Chondrocyte (in vitro differentiated cells): ENCODE results near the gene TMEM235. TPM values are rescaled to one million over a fixed set of nuclear protein-coding genes. Genes with fewer than 3 reads are reported as not detected.
"Not testable (repeated sequence)": the region's sequence is repeated elsewhere in the genome, so short reads cannot be mapped to it uniquely, and the experiment has no call there.

Experiments
- DNase-seq: peaks from one replicate; pipeline ENCODE4 v3.0.0; 2021; ENCODE audit warnings: mixed read lengths, low spot score
- H3K27ac Mint-ChIP-seq: one replicate; pipeline ENCODE4 v1.8.0; 2021; ENCODE audit warnings: mild to moderate bottlenecking, moderate library complexity, mixed read lengths; ENCODE audit not compliant: unreplicated experiment
- H3K27me3 Mint-ChIP-seq: 2 replicates; pipeline ENCODE4 v1.8.0; 2021; ENCODE audit warnings: low read depth, mixed read lengths
- H3K36me3 Mint-ChIP-seq: 2 replicates; pipeline ENCODE4 v1.8.0; 2021; ENCODE audit warnings: low read depth, mixed read lengths
- H3K4me1 Mint-ChIP-seq: 2 replicates; pipeline ENCODE4 v1.8.0; 2021; ENCODE audit warnings: low read depth, mild to moderate bottlenecking, mixed read lengths
- H3K4me3 Mint-ChIP-seq: one replicate; pipeline ENCODE4 v1.8.0; 2021; ENCODE audit warnings: mild to moderate bottlenecking, moderate library complexity, mixed read lengths; ENCODE audit not compliant: unreplicated experiment
- H3K9me3 Mint-ChIP-seq: 2 replicates; pipeline ENCODE4 v1.8.0; 2021; ENCODE audit warnings: low read depth, mixed read lengths
- total RNA-seq: library from RNA; stranded (reverse); gene quantifications from 3 replicates; pipeline ENCODE4 v1.2.1, GENCODE V29; 2021
- TF ChIP-seq, protein P1 (sequence below): fragments of 200-600 bp; sonication (generic); IDR thresholded peaks from 2 replicates; pipeline ENCODE4 v1.5.0; 2021; ENCODE audit warnings: antibody characterized with exemption, mild to moderate bottlenecking, moderate library complexity

TMEM235 gene
- total RNA-seq, 1 donor from 2014 or later: not detected

DNA sequence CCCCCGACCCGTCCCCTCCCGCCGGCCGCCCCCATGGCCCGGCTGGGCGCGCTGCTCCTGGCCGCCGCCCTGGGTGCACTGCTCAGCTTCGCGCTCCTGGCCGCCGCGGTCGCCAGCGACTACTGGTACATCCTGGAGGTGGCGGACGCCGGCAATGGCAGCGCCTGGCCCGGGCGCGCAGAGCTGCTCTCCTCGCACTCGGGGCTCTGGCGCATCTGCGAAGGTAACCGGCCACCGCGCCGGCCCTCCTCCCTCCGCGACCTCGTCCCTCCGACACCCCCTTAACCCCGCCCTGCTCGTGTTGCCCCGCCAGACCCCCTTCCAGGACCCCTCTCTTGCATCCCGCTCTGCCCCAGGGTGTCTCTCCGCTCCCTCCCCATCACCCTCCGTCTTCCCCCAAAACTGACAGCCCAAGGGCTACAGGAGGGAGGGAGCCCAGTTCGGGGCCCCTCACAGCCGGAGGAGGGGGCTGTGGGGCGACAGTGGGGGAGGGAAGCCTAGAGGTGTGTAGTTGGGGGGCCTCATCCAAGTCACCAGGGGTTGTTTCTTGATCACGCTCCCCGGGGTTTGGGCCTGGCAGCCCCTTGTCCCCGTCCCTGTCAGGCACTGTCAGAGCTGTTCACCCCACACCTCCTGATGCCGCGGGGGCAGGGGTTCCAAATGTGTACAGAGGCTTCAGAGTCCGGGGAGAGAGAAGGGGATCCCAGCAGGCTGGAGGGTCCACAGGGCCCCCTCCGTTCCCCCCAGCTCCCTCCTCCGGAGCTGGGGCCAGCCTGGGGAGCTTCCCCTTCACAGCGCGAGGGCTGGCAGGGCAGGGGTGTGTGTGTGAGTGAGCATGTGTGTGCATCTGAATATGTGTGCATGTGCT, 794 bp downstream of the TMEM235 start:
- H3K27ac Mint-ChIP-seq: no peak overlapping the region
- no peak for DNase-seq
- no peaks in the 10 kb centered on the region for H3K36me3 Mint-ChIP-seq
- TF ChIP-seq, protein P1, sequence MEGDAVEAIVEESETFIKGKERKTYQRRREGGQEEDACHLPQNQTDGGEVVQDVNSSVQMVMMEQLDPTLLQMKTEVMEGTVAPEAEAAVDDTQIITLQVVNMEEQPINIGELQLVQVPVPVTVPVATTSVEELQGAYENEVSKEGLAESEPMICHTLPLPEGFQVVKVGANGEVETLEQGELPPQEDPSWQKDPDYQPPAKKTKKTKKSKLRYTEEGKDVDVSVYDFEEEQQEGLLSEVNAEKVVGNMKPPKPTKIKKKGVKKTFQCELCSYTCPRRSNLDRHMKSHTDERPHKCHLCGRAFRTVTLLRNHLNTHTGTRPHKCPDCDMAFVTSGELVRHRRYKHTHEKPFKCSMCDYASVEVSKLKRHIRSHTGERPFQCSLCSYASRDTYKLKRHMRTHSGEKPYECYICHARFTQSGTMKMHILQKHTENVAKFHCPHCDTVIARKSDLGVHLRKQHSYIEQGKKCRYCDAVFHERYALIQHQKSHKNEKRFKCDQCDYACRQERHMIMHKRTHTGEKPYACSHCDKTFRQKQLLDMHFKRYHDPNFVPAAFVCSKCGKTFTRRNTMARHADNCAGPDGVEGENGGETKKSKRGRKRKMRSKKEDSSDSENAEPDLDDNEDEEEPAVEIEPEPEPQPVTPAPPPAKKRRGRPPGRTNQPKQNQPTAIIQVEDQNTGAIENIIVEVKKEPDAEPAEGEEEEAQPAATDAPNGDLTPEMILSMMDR: no peak
- H3K4me1 Mint-ChIP-seq: no peaks in the 10 kb centered on the region
- no peaks in the 10 kb centered on the region for H3K9me3 Mint-ChIP-seq
- H3K4me3 Mint-ChIP-seq: peak overlapping the region; percentile 36
- H3K27me3 Mint-ChIP-seq: peaks cover 21% of the 10 kb centered on the region

DNA sequence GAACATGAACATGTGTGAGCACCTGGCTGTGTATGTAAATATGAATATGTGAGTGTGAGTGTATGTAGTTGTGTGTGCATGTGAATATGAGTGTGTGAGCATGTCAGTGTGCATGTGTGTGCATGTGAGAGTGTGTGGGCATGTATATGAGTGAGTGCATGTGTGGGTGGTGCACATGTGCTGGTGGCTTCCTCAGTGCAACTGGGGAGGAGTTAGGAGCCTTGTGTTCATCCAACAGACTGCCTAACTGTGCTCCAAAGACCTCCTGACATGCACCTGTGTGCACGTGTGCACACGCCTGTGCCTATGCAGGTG, 1.4 kb downstream of the TMEM235 start:
- H3K27ac Mint-ChIP-seq: no peak overlapping the region

DNA sequence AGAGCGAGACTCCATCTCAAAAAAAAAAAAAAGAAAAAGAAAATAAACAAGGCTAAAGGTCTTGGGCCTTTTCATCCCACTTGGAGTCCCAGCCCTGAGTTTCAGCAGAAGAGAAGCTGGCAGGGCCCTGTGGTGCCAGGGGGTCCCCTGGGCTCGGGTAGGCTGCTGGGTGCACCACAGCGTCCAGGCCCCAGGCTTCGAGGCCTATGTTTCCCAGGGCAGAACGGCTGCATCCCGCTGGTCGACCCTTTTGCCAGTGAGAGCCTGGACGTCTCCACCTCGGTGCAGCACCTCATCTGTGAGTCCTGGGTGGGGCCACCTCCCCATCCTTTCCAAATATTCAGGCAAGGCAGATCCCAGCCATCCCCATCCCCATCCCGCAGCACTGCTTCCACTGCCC, 2.2 kb downstream of the TMEM235 start:
- no peak overlapping the region for H3K27ac Mint-ChIP-seq
- no peak overlapping the region for H3K4me3 Mint-ChIP-seq
- TF ChIP-seq, protein P1: no peak
- no peak for DNase-seq
- H3K4me1 Mint-ChIP-seq: no peaks in the 10 kb centered on the region
- no peaks in the 10 kb centered on the region for H3K9me3 Mint-ChIP-seq
- no peaks in the 10 kb centered on the region for H3K36me3 Mint-ChIP-seq
- peaks cover 21% of the 10 kb centered on the region for H3K27me3 Mint-ChIP-seq

More for the DNA sequence above, 1.4 kb downstream of the TMEM235 start:
- DNase-seq: no peak
- Mint-ChIP-seq H3K36me3 (no peaks in the 10 kb centered on the region), H3K4me3 (no peak overlapping the region), H3K9me3 (no peaks in the 10 kb centered on the region), H3K4me1 (no peaks in the 10 kb centered on the region), H3K27me3 (peaks cover 21% of the 10 kb centered on the region)
- TF ChIP-seq, protein P1: no peak

DNA sequence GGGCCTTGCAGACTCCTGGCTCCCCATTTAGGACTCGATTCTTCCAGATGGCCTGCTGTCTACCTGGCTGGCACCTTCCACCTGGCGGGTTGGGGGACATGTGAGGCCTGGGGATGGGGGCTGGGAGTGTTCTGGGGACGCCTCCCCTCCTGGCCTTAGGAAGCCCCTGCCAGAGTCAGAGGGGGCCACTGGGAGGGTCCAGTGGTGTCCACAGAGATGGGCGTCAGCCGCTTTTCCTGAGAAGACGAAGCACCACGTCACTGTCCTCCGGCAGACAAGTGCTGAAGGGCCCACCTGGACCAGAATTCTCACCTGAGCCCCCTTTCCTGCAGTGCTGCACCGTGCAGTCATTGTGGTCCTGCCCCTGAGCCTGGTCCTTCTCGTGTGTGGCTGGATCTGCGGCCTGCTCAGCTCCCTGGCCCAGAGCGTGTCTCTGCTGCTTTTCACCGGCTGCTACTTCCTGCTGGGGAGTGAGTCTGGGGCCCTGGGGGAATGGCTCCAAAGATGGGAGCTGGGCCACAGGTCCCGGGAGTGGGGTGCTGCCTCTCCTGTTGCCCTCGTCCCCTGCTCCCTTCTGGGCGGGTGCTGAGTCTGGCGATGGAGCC, 2.9 kb downstream of the TMEM235 start:
- H3K27ac Mint-ChIP-seq: no peak overlapping the region
- no peaks in the 10 kb centered on the region for H3K9me3 Mint-ChIP-seq
- no peaks in the 10 kb centered on the region for H3K4me1 Mint-ChIP-seq
- H3K4me3 Mint-ChIP-seq: no peak overlapping the region
- no peak for DNase-seq
- no peaks in the 10 kb centered on the region for H3K36me3 Mint-ChIP-seq
- peaks cover 21% of the 10 kb centered on the region for H3K27me3 Mint-ChIP-seq
- TF ChIP-seq, protein P1: no peak

DNA sequence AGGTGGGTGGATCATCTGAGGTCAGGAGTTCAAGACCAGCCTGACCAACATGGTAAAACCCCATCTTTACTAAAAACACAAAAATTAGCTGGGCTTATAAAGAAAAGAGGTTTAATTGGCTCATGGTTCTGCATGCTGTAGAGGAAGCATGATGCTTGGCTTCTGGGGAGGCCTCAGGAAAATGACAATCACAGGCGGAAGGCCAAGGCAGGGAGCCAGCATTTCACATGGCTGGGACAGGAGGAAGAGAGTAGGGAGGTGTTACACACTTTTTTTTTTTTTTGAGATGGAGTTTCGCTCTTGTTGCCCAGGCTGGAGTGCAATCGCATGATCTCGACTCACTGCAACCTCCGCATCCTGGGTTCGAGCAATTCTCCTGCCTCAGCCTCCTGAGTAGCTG, 3.6 kb downstream of the TMEM235 start:
- DNase-seq, H3K4me3 Mint-ChIP-seq, H3K9me3 Mint-ChIP-seq, H3K4me1 Mint-ChIP-seq, H3K36me3 Mint-ChIP-seq, H3K27ac Mint-ChIP-seq: not testable (repeated sequence)
- H3K27me3 Mint-ChIP-seq: peaks cover 21% of the 10 kb centered on the region
